Glutamatergic neuron (in vitro differentiated cells): Measurements from ENCODE around the gene CASP5. TPM values are rescaled to one million over a fixed set of nuclear protein-coding genes. Genes with fewer than 3 reads are reported as not detected.
"Not testable (repeated sequence)": the region's sequence is repeated elsewhere in the genome, so short reads cannot be mapped to it uniquely, and the experiment has no call there.

Source experiments
- DNase-seq: peaks from one replicate; pipeline ENCODE4 v3.0.0; 2022
- H3K27ac Mint-ChIP-seq: one replicate; pipeline ENCODE4 v1.8.0; 2020; ENCODE audit warnings: mild to moderate bottlenecking, mixed read lengths, inconsistent platforms; ENCODE audit not compliant: unreplicated experiment
- H3K27me3 Mint-ChIP-seq: one replicate; pipeline ENCODE4 v1.8.0; 2020; ENCODE audit warnings: mild to moderate bottlenecking, moderate library complexity, mixed read lengths, inconsistent platforms; ENCODE audit not compliant: unreplicated experiment
- H3K36me3 Mint-ChIP-seq: one replicate; pipeline ENCODE4 v1.8.0; 2020; ENCODE audit warnings: mild to moderate bottlenecking, mixed read lengths, inconsistent platforms; ENCODE audit not compliant: unreplicated experiment
- H3K4me1 Mint-ChIP-seq: one replicate; pipeline ENCODE4 v1.8.0; 2020; ENCODE audit warnings: mild to moderate bottlenecking, low read depth, mixed read lengths, inconsistent platforms; ENCODE audit not compliant: unreplicated experiment
- H3K4me3 Mint-ChIP-seq: one replicate; pipeline ENCODE4 v1.8.0; 2020; ENCODE audit warnings: mild to moderate bottlenecking, mixed read lengths, inconsistent platforms; ENCODE audit not compliant: unreplicated experiment
- H3K9me3 Mint-ChIP-seq: one replicate; pipeline ENCODE4 v1.8.0; 2020; ENCODE audit warnings: mild to moderate bottlenecking, moderate library complexity, mixed read lengths, inconsistent platforms; ENCODE audit not compliant: unreplicated experiment
- total RNA-seq: library from RNA; stranded (reverse); fragmentation: NEBNext Ultra II Directional; extraction: Animal tissue kit (Norgen Biotek cat#: 25700); gene quantifications from one replicate; pipeline ENCODE4 v1.2.1, GENCODE V29; 2021; ENCODE audit not compliant: unreplicated experiment
- TF ChIP-seq, protein P1 (sequence below): fragments of 200-600 bp; sonication (generic); IDR thresholded peaks from one replicate; pipeline ENCODE4 v1.5.0; 2021; ENCODE audit not compliant: partially characterized antibody, unreplicated experiment

Gene CASP5
- total RNA-seq, 1 donor from 2014 or later, result not detected

DNA sequence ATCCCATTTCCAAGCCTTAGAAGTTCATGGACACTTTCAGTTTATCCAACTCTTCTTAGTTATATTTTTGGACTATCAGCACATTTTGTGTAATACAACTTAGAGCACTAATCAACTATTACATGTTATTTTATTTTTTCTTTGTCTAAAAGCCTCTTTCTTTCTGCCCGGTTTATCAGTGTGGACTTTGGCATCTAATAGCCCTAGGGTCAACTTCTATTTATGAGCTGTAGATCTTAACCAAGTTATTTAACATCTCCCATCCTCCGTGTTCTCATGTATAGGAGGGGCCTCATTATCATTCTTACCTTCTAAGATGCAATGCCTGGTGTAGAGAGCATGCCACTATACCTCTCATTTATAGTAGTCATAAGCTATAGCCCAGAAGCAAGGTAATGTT lies 17.7 kb upstream of the CASP5 start:
- Mint-ChIP-seq H3K27me3 (no peaks in the 10 kb centered on the region), H3K27ac (no peak overlapping the region), H3K9me3 (no peaks in the 10 kb centered on the region), H3K4me3 (no peak overlapping the region), H3K4me1 (no peaks in the 10 kb centered on the region), H3K36me3 (no peaks in the 10 kb centered on the region)
- TF ChIP-seq, protein P1, sequence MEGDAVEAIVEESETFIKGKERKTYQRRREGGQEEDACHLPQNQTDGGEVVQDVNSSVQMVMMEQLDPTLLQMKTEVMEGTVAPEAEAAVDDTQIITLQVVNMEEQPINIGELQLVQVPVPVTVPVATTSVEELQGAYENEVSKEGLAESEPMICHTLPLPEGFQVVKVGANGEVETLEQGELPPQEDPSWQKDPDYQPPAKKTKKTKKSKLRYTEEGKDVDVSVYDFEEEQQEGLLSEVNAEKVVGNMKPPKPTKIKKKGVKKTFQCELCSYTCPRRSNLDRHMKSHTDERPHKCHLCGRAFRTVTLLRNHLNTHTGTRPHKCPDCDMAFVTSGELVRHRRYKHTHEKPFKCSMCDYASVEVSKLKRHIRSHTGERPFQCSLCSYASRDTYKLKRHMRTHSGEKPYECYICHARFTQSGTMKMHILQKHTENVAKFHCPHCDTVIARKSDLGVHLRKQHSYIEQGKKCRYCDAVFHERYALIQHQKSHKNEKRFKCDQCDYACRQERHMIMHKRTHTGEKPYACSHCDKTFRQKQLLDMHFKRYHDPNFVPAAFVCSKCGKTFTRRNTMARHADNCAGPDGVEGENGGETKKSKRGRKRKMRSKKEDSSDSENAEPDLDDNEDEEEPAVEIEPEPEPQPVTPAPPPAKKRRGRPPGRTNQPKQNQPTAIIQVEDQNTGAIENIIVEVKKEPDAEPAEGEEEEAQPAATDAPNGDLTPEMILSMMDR, result no peak
- no peak for DNase-seq

DNA sequence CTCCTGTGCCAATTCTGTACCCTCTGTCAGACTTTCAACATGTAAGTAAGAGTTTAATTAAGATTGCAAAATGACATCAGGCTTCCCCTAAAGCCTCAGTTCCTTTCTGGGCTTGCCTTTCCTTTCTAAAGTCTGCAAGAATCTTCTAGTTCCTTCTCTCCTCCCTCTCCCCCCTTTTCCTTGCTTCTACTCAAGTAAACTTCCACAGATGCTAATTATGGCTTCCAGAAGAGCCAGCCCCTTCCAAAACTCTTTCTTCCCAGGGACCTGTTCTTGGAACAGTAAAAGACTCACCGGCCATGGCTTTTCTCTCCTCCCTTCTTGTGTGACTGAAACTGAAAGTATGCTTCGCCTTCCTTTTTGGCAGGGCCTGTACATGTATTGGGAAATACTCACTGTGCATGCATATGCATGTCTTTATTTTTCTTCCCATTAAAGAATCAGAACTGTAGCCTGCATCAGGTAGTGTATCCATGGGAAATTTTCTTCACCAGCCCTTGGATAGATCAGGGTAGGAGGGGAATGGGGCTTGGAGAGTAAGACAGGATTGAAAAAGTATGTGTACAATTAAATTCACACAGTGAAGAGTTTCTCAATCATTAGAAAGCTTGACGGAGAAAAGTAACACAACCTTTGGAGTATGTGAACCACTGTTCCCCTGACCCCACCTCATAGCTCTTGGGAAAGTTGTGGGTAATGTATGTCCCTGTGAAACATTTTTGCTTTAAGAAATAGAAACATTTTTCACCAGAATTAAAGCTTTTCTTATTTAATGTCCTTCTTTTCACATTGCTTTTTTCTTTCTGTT lies 12.0 kb upstream of the CASP5 start, which contains the start of gene CASP1:
Gene CASP1 (minus strand): TSS at position 332 of the 808 bp plus-strand sequence. CDS start 31 bp downstream, at position 301.
- Mint-ChIP-seq H3K36me3 (no peaks in the 10 kb centered on the region), H3K9me3 (no peaks in the 10 kb centered on the region), H3K27ac (no peak within 1 kb of the TSS), H3K4me3 (no peak within 1 kb of the TSS), H3K4me1 (no peaks in the 10 kb centered on the region), H3K27me3 (no peaks in the 10 kb centered on the region)
- TF ChIP-seq, protein P1, result no peak
- DNase-seq, result no peak

DNA sequence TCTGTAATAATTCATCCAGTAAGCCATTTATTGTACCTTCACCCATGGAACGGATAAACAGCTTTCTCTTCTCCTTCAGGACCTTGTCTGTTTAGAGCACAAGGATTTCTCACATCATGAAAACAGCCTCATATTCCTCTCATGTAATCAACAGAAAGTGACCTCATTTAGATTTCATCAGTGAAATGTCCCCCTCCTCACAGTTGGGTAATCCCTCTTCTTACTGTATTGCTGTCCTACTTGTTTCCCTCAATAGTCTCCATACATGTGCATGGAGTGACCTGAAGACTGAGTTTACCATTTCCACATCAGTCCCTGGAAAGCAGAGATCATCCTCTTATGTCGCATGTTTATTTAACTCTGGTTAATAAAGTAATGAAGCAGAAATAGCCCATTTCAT lies 11.4 kb upstream of the CASP5 start:
- H3K4me1 Mint-ChIP-seq, H3K36me3 Mint-ChIP-seq, DNase-seq, H3K27me3 Mint-ChIP-seq, H3K4me3 Mint-ChIP-seq, H3K9me3 Mint-ChIP-seq, H3K27ac Mint-ChIP-seq: not testable (repeated sequence)

DNA sequence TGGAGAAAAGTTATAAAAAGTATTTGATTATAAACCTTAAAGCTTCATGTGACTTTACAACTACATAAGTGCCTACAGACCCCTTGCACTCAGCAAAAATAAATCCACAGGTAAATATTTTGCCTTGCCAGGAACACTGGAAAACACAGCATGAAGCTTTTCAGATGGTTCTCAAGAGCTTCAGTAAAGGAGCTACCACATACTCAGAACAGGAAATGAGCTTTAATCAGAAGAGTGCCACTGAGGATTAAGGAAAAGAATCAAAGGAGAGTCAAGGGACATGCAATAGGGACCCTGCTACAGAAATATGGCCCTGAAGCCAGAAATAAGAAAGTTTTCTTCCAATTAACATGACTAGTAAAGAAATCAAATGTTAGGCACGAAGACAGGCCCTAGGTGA lies 10.8 kb upstream of the CASP5 start:
- TF ChIP-seq, protein P1, result no peak
- no peak overlapping the region for H3K4me3 Mint-ChIP-seq
- H3K27me3 Mint-ChIP-seq, result no peaks in the 10 kb centered on the region
- no peak overlapping the region for H3K27ac Mint-ChIP-seq
- H3K4me1 Mint-ChIP-seq, result no peaks in the 10 kb centered on the region
- DNase-seq, result no peak
- H3K36me3 Mint-ChIP-seq, result no peaks in the 10 kb centered on the region
- no peaks in the 10 kb centered on the region for H3K9me3 Mint-ChIP-seq

DNA sequence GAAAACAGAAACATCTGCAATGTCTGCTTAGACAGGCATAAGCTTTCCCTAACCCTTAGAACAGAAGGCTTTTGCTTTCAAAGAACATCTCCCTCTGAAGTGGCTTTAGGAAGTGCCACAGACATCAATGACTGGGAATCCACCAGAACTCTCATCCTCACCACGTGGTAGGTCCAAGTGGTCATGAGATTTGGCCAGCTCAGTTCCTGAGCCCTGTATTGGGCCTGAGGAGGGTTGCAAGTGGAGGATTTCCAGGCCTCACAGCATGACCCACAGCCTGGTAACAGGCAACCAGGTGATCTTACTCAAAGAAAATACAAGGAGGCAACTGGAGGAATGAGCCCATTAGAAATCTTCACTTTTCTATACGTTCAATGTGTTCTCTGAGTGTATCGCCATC lies 10.4 kb upstream of the CASP5 start:
- H3K9me3 Mint-ChIP-seq, result no peaks in the 10 kb centered on the region
- TF ChIP-seq, protein P1, result no peak
- no peaks in the 10 kb centered on the region for H3K27me3 Mint-ChIP-seq
- no peaks in the 10 kb centered on the region for H3K36me3 Mint-ChIP-seq
- DNase-seq, result no peak
- no peak overlapping the region for H3K4me3 Mint-ChIP-seq
- no peak overlapping the region for H3K27ac Mint-ChIP-seq
- no peaks in the 10 kb centered on the region for H3K4me1 Mint-ChIP-seq
